Panc1 (cell line): Measurements from ENCODE around the gene DDX41.
"Not testable (repeated sequence)": the region's sequence is repeated elsewhere in the genome, so short reads cannot be mapped to it uniquely, and the experiment has no call there.

ENCODE experiments used
- CTCF ChIP-seq: fragments of 450-650 bp; IDR thresholded peaks from 2 replicates; pipeline ENCODE4 v1.5.1; 2017; ENCODE audit warnings: mild to moderate bottlenecking
- POLR2AphosphoS5 ChIP-seq: IDR thresholded peaks from 2 replicates; pipeline ENCODE4 v1.6.1; 2012; ENCODE audit warnings: mild to moderate bottlenecking, low read depth, low read length, moderate library complexity
- TCF7L2 ChIP-seq: IDR thresholded peaks from 2 replicates; pipeline ENCODE4 v1.6.1; 2011; ENCODE audit warnings: mild to moderate bottlenecking, low read depth, low read length, inconsistent platforms
- TF ChIP-seq, protein P1 (sequence below), 2 experiments: IDR thresholded peaks; 2 replicates each; pipeline ENCODE4 v1.6.1; 2011 to 2012; ENCODE audit warnings: low read depth in 2 of 2, control low read depth in 1 of 2, low read length in 1 of 2, mild to moderate bottlenecking in 1 of 2, moderate library complexity in 1 of 2; ENCODE audit not compliant: insufficient read depth in 1 of 2

DNA sequence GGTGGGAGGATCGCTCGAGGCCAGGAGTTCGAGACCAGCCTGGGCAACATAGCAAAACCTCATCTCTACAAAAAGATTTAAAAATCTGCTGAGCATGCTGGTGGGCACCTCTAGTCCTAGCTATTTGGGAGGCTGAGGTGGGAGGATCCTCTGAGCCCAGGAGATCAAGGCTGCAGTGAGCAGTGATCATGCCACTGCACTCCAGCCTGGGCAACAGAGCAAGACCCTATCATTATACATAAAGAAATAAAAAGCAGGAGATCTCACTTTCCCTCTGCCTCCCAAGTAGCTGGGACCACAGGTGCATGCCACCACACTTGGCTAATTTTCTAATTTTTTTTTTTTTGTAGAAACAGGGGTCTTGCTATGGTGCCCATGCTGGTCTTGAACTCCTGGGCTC, 31.0 kb downstream of the DDX41 start:
- not testable (repeated sequence) for TF ChIP-seq CTCF, TCF7L2, POLR2AphosphoS5
- TF ChIP-seq, protein P1, sequence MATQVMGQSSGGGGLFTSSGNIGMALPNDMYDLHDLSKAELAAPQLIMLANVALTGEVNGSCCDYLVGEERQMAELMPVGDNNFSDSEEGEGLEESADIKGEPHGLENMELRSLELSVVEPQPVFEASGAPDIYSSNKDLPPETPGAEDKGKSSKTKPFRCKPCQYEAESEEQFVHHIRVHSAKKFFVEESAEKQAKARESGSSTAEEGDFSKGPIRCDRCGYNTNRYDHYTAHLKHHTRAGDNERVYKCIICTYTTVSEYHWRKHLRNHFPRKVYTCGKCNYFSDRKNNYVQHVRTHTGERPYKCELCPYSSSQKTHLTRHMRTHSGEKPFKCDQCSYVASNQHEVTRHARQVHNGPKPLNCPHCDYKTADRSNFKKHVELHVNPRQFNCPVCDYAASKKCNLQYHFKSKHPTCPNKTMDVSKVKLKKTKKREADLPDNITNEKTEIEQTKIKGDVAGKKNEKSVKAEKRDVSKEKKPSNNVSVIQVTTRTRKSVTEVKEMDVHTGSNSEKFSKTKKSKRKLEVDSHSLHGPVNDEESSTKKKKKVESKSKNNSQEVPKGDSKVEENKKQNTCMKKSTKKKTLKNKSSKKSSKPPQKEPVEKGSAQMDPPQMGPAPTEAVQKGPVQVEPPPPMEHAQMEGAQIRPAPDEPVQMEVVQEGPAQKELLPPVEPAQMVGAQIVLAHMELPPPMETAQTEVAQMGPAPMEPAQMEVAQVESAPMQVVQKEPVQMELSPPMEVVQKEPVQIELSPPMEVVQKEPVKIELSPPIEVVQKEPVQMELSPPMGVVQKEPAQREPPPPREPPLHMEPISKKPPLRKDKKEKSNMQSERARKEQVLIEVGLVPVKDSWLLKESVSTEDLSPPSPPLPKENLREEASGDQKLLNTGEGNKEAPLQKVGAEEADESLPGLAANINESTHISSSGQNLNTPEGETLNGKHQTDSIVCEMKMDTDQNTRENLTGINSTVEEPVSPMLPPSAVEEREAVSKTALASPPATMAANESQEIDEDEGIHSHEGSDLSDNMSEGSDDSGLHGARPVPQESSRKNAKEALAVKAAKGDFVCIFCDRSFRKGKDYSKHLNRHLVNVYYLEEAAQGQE (IDR thresholded peaks at IDR 0.05; ENCODE audit: insufficient read depth in 1 of 2, low read depth in 2 of 2, low read length in 1 of 2): not testable (repeated sequence)
